ENCODE results near the gene TNS3.

DNA sequence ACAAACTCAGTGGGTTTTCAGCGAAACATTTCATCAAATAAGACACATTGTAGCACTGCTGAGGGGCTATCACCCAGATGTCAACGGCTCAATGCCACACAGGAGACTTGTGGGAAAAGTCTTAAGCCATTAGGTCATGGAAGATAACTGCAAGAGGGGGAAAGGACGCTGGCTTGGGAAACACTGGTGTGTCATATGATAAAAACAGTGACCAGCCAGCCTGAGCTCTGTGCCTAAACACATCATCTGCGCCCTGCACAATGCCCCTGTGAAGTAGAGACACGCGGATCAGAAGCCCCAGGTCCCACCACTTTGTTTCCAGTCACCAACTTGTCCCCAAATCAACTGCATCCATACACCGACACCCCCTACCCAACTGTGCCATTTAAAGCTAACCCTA, 116.7 kb downstream of the TNS3 start:
- TF ChIP-seq CREB3 (CRISPR knock-in tag; IDR thresholded peaks at IDR 0.05) (no peak), CTCF (CRISPR knock-in tag; IDR thresholded peaks at IDR 0.05) (no peak)
- TF ChIP-seq, protein P1, sequence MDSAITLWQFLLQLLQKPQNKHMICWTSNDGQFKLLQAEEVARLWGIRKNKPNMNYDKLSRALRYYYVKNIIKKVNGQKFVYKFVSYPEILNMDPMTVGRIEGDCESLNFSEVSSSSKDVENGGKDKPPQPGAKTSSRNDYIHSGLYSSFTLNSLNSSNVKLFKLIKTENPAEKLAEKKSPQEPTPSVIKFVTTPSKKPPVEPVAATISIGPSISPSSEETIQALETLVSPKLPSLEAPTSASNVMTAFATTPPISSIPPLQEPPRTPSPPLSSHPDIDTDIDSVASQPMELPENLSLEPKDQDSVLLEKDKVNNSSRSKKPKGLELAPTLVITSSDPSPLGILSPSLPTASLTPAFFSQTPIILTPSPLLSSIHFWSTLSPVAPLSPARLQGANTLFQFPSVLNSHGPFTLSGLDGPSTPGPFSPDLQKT (CRISPR knock-in tag; IDR thresholded peaks at IDR 0.05; ENCODE audit: borderline replicate concordance) = no peak

All from HepG2 (cell line).